ENCODE results near the gene LPCAT2. TPM values are rescaled to one million over a fixed set of nuclear protein-coding genes. Genes with fewer than 3 reads are reported as not detected.

The LPCAT2 gene
- total RNA-seq, 1 donor from 2014 or later: 18.9 TPM

DNA sequence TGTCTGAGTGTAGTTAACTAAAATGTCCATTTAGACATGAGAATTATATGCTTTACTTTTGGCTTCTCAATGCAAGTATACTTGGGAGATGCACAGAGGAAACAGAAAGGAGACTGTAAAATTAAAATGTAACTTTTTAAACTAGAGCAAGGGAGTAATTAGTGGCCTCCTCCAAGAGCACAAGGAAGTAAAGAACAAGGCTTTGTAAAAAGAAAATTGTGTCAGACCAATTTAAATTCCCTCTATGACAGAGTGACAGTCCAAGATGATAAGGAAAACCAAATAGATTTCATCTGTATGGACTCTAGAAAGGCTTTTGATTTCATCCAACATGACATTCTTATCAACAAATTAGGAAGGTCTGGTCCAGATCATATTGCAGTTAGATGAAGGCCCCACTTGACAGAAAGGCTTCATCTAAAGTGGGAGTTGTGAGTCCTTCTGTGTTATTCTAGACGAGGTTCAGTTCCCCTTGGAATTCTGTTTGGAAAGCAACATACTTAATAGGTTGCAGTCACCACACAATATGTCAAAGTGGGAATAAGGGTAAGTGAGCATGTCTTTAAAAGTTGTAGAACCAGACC lies 51.2 kb downstream of the LPCAT2 start:
- H3K27me3 Mint-ChIP-seq: no peaks in the 10 kb centered on the region
- TF ChIP-seq, protein P1, sequence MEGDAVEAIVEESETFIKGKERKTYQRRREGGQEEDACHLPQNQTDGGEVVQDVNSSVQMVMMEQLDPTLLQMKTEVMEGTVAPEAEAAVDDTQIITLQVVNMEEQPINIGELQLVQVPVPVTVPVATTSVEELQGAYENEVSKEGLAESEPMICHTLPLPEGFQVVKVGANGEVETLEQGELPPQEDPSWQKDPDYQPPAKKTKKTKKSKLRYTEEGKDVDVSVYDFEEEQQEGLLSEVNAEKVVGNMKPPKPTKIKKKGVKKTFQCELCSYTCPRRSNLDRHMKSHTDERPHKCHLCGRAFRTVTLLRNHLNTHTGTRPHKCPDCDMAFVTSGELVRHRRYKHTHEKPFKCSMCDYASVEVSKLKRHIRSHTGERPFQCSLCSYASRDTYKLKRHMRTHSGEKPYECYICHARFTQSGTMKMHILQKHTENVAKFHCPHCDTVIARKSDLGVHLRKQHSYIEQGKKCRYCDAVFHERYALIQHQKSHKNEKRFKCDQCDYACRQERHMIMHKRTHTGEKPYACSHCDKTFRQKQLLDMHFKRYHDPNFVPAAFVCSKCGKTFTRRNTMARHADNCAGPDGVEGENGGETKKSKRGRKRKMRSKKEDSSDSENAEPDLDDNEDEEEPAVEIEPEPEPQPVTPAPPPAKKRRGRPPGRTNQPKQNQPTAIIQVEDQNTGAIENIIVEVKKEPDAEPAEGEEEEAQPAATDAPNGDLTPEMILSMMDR (conservative IDR thresholded peaks at IDR 0.05): no peak
- no peak for DNase-seq (ENCODE audit: extremely low spot score, unreplicated experiment)
- H3K4me3 Mint-ChIP-seq: peak overlapping the region; percentile 7
- H3K27ac Mint-ChIP-seq: peak overlapping the region; percentile 44
- H3K4me1 Mint-ChIP-seq (ENCODE audit: unreplicated experiment): peaks cover 14% of the 10 kb centered on the region
- peaks cover 13% of the 10 kb centered on the region for H3K36me3 Mint-ChIP-seq
- peaks cover 5% of the 10 kb centered on the region for H3K9me3 Mint-ChIP-seq

DNA sequence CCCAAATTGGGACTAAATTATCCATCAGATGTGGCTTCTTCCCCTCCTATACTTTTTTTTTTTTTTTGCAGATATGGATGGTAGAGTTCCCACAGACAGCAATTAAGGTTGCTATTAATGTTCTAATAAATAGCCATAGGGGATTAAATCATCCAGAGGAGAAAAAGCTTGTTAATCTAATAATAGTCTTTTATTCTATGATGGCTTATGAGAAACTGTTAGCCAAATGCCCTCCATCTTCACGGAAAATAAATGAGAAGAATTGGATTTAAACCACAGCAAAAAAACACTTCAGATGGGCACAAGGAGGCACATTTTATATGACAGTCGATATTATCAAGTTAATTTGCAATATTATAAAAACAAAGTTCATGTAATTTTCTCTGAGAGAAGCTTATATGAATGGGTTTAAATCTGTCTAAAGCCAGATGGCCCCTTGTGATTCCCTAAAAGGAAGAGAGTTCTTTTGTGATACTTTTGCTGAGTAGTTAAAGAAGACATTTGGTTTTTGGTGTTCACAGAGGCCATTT lies 52.5 kb downstream of the LPCAT2 start:
- peaks cover 14% of the 10 kb centered on the region for H3K4me1 Mint-ChIP-seq (ENCODE audit: unreplicated experiment)
- no peak overlapping the region for H3K4me3 Mint-ChIP-seq
- H3K27ac Mint-ChIP-seq: no peak overlapping the region
- H3K36me3 Mint-ChIP-seq: peaks cover 9% of the 10 kb centered on the region
- H3K27me3 Mint-ChIP-seq: no peaks in the 10 kb centered on the region
- TF ChIP-seq, protein P1 (conservative IDR thresholded peaks at IDR 0.05): no peak
- H3K9me3 Mint-ChIP-seq: peaks cover 5% of the 10 kb centered on the region
- no peak for DNase-seq (ENCODE audit: extremely low spot score, unreplicated experiment)

DNA sequence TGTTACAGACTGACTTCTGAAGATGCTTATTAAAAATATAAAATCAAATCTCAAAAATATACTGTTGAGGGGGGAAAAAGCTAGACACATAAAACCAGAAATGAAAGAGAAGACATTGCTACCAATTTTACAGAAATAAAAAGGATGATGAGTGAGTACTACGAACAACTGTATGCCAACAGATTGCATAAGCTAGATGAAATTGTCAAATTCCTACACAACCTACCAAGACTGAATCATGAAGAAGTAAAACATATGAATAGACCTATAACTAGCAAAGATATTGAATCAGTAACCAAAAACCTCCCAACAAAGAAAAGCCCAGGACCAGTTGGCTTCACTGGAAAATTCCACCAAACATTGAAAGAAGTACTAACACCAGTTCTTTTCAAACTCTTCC lies 54.1 kb downstream of the LPCAT2 start:
- no peak for DNase-seq (ENCODE audit: extremely low spot score, unreplicated experiment)
- peaks cover 4% of the 10 kb centered on the region for H3K9me3 Mint-ChIP-seq
- H3K4me3 Mint-ChIP-seq: no peak overlapping the region
- H3K27ac Mint-ChIP-seq: no peak overlapping the region
- H3K27me3 Mint-ChIP-seq: no peaks in the 10 kb centered on the region
- TF ChIP-seq, protein P1 (conservative IDR thresholded peaks at IDR 0.05): no peak
- H3K4me1 Mint-ChIP-seq (ENCODE audit: unreplicated experiment): peaks cover 21% of the 10 kb centered on the region
- peaks cover 8% of the 10 kb centered on the region for H3K36me3 Mint-ChIP-seq

DNA sequence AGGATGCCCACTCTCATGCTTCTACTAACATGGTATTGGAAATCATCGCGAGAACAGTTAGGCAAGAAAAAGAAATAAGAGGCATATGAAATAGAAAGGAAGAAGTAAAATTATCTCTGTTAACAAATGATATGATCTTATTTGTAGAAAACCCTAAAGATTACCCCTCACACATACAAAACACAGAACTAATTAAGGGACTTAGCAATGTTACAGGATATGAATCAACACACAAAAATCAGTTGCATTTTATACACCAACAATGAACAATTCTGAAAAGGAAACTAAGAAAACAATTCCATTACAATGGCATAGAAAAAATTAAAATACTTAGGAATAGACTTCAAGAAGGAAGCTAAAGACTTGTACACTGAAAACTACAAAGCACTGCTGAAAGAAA lies 54.9 kb downstream of the LPCAT2 start:
- TF ChIP-seq, protein P1 (conservative IDR thresholded peaks at IDR 0.05): no peak
- Mint-ChIP-seq H3K4me1 (ENCODE audit: unreplicated experiment) (peaks cover 21% of the 10 kb centered on the region), H3K27me3 (no peaks in the 10 kb centered on the region), H3K9me3 (peaks cover 4% of the 10 kb centered on the region), H3K4me3 (no peak overlapping the region), H3K27ac (no peak overlapping the region), H3K36me3 (peaks cover 8% of the 10 kb centered on the region)
- no peak for DNase-seq (ENCODE audit: extremely low spot score, unreplicated experiment)

DNA sequence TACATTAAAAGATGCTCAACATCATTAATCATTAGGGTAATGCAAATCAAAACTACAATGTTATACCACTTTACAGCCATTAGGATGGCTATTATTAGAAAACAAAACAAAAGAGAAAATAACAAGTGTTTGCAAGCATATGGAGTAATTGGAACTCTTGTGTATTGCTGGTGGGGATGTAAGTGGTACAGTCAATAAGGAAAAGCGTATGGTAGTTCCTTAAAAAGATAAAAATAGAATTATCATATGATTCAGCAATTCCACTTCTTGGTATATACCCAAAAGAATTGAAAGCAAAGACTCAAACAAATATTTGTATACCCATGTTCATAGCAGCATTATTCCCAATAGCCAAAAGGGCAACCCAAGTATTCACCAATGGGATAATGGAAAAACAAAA lies 56.2 kb downstream of the LPCAT2 start:
- peaks cover 4% of the 10 kb centered on the region for H3K9me3 Mint-ChIP-seq
- DNase-seq (ENCODE audit: extremely low spot score, unreplicated experiment): no peak
- H3K36me3 Mint-ChIP-seq: peaks cover 8% of the 10 kb centered on the region
- TF ChIP-seq, protein P1 (conservative IDR thresholded peaks at IDR 0.05): no peak
- H3K27me3 Mint-ChIP-seq: no peaks in the 10 kb centered on the region
- H3K27ac Mint-ChIP-seq: no peak overlapping the region
- H3K4me1 Mint-ChIP-seq (ENCODE audit: unreplicated experiment): peaks cover 23% of the 10 kb centered on the region
- no peak overlapping the region for H3K4me3 Mint-ChIP-seq

Measured in type B pancreatic cell (in vitro differentiated cells).